NCI-H1417 (cell line): Measurements from ENCODE around the gene SMAD6.

ENCODE experiments used
- DNase-seq, 3 experiments: peaks; one replicate each; lab custom pipeline; 2025; lab: John Stamatoyannopoulos, UW

The SMAD6 gene

GRCh38 chr15:66775127-66776105 lies 73.4 kb downstream of the SMAD6 start:
- no peak for DNase-seq

GRCh38 chr15:66777054-66777453 lies 75.0 kb downstream of the SMAD6 start:
- DNase-seq = no peak

- DNase-seq = no peak
These were observed 75.7 kb downstream of the SMAD6 start for GRCh38 chr15:66777596-66778313.

GRCh38 chr15:66778314-66778665 lies 76.3 kb downstream of the SMAD6 start:
- no peak for DNase-seq

- no peak for DNase-seq
These were observed 76.7 kb downstream of the SMAD6 start for GRCh38 chr15:66778716-66779115.

- DNase-seq = no peak
These were observed 77.4 kb downstream of the SMAD6 start for GRCh38 chr15:66779331-66780009.

GRCh38 chr15:66780172-66780972 lies 78.3 kb downstream of the SMAD6 start:
- DNase-seq = no peak

GRCh38 chr15:66780973-66781718 lies 79.1 kb downstream of the SMAD6 start:
- no peak for DNase-seq

GRCh38 chr15:66782785-66783184 lies 80.7 kb downstream of the SMAD6 start:
- no peak for DNase-seq

- no peak for DNase-seq
These were observed 81.3 kb downstream of the SMAD6 start for GRCh38 chr15:66783314-66783713.

- DNase-seq = no peak
These were observed 81.7 kb downstream of the SMAD6 start for GRCh38 chr15:66783725-66784124.

GRCh38 chr15:66784174-66784573 lies 82.1 kb downstream of the SMAD6 start:
- no peak for DNase-seq

GRCh38 chr15:66785637-66786036 lies 83.6 kb downstream of the SMAD6 start:
- DNase-seq = no peak

GRCh38 chr15:66786222-66786621 lies 84.2 kb downstream of the SMAD6 start:
- no peak for DNase-seq

- DNase-seq = no peak
These were observed 84.9 kb downstream of the SMAD6 start for GRCh38 chr15:66786708-66787488.

GRCh38 chr15:66787489-66787871 lies 85.4 kb downstream of the SMAD6 start:
- no peak for DNase-seq

GRCh38 chr15:66788024-66788423 lies 86.0 kb downstream of the SMAD6 start:
- DNase-seq = no peak

- no peak for DNase-seq
These were observed 87.3 kb downstream of the SMAD6 start for GRCh38 chr15:66789029-66790025.

- DNase-seq = peak in 2 of 3 experiments; percentile 29 to 34
These were observed 93.8 kb downstream of the SMAD6 start for GRCh38 chr15:66795851-66796250.
